Stimulated activated CD8-positive, alpha-beta memory T cell treated with anti-CD3 and anti-CD28 coated beads, Interleukin-7, amount 100 ng/mL, for 48 hours (primary cell): ENCODE measurements around the gene VBP1.
A peak's percentile ranks its signal among the peaks of the same experiment; 100 is the strongest.
"Not testable (repeated sequence)": the region's sequence is repeated elsewhere in the genome, so short reads cannot be mapped to it uniquely, and the experiment has no call there.

ENCODE experiments used
- DNase-seq, 2 donors: peaks; one replicate each; pipeline ENCODE4 v3.0.0-alpha.2; 2020; ENCODE audit warnings: low read depth in 1 of 2; ENCODE audit errors: extremely low read depth in 1 of 2

The VBP1 gene

DNA sequence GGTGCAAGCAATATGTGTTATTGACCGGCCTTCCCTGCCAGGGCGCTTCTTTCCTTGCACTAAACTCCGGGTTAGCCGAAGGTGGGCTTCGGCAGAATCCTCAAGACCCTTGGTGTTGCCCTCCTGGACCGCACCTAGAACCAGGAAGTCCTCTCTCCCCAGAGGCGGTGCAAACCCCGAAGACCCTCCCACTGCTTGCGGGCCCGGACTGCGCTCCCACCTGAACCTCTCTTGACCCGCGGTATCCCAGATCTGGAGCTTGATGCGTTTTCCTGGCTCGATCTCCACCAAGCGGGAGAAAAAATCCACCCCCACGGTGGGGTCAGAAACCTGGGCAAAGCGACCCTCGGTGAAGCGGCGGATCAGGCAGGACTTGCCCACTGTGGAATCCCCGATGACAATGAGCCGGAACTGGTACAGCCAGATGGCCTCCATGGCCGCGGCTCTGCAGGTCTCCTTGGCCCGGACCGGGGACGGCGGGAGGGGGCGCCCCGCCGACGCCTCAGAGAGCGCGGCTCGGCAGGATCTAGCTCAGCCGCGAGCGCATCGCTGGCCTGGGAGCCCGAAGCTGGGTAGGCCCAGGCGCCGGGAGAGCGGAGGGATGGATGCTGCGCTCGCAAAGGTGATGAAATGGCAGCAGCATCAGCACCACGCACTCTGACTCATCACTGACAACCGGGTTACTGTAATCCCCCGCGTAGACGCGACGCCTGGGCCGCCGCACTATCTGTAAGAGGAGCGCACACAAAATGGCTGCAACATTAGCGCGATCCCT lies 47.8 kb downstream of the VBP1 start, which contains the start of gene RAB39B:
RAB39B (minus strand) TSS at position 638 of the 775 bp plus-strand sequence; CDS start at position 435, 203 bp downstream.
- peak; percentile 41 to 68 for DNase-seq

DNA sequence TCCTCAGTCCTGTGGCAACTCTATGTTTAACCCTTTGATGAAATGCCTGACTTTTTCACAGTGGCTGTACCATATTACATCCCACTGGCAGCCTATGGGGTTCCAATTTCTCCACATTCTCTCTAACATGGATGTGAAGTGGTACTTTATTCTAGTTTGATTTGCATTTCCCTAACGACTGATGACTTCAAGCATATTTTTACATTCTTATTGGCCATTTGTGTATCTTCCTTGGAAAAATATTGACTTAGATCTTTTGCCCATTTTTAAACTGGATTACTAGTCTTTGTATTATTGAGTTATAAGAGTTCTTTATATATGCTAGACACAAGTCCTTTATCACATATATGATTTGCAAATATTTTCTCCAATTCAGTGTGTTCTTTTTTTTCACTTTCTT lies 50.2 kb downstream of the VBP1 start:
- DNase-seq: no peak

GRCh38 chrX:155267995-155268394 lies 51.7 kb downstream of the VBP1 start:
- DNase-seq: not testable (repeated sequence)

GRCh38 chrX:155270969-155271368 lies 54.7 kb downstream of the VBP1 start:
- no peak for DNase-seq

DNA sequence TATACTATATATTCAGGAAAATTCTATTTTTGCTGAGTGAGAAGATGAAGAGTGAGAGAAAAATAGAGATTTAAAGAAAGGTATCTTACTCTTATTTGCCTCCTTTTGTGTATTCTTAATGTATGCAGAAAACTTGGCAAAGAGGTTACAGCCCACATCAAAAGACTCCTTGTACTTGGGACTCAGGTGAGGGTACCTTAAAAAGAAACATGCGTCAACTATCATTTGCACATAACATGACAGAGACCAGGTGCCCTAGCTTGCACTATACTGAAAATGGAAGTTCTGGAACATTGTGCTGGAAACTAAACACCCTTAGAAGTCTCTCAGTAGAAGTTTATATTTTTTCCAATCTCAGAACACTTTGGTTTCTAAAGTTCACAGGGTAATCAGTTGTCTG lies 63.6 kb downstream of the VBP1 start:
- DNase-seq: no peak
